K562 (cell line): ENCODE results near the gene SCRN2. TPM values are rescaled to one million over a fixed set of nuclear protein-coding genes. Genes with fewer than 3 reads are reported as not detected.

Experiments
- ATAC-seq: fragments of 200-7000 bp; cut with Tn5 transposase; 3 replicates; pipeline ENCODE4 v1.9.1; 2020; ENCODE audit warnings: moderate library complexity
- BruUV-seq: library from RNA; stranded (reverse); fragments of 400-500 nt; replicated peaks from 2 replicates; lab custom pipeline; 2021; lab: Mats Ljungman, UMichigan
- CTCF ChIA-PET: fragments of 300-600 bp; formaldehyde crosslinking; extraction: SDS; loops from one replicate; lab custom pipeline; 2021; ENCODE audit warnings: low intra/inter-chr PET ratio; lab: Yijun Ruan, JAX
- POLR2A ChIA-PET: fragments of 300-600, 350-650 bp; sonication (Branson Sonifier 250); formaldehyde crosslinking; extraction: SDS; loops from one replicate; lab custom pipeline; 2021; ENCODE audit warnings: antibody characterized with exemption, inconsistent platforms; lab: Yijun Ruan, JAX
- DNase-seq, 4 experiments: peaks; one replicate each; pipeline versions ENCODE4 v3.0.0 to v3.0.0-alpha.2; 2011 to 2018; ENCODE audit warnings: low spot score in 3 of 4, mixed read lengths in 3 of 4; ENCODE audit errors: extremely low read depth in 1 of 4
- FAIRE-seq: peaks from 2 replicates; lab custom pipeline; 2011; peaks lifted over from hg19 to GRCh38; lab: Jason Lieb, UNC
- H2AFZ ChIP-seq: 2 replicates; pipeline ENCODE4 v1.6.0; 2011; ENCODE audit warnings: low read depth, low read length, control low read depth, inconsistent platforms
- H3K27ac ChIP-seq: fragments of 200-600 bp; 3 replicates; pipeline ENCODE4 v1.8.0; 2011; ENCODE audit warnings: low read depth, mild to moderate bottlenecking, control low read depth, inconsistent platforms, low read length, moderate library complexity, mixed read lengths; ENCODE audit errors: extremely low read depth
- H3K27me3 ChIP-seq, 2 experiments: fragments of 300-600 bp in 1 of 2; 2 replicates in 1 of 2; 3 replicates in 1 of 2; pipeline versions ENCODE4 v1.6.0 to v1.8.0; 2011; ENCODE audit warnings: inconsistent platforms in 2 of 2, low read length in 2 of 2, mild to moderate bottlenecking in 1 of 2, mixed read lengths in 1 of 2, moderate library complexity in 1 of 2; ENCODE audit not compliant: control insufficient read depth in 2 of 2, insufficient read depth in 2 of 2
- H3K36me3 ChIP-seq: fragments of 300-600 bp; 3 replicates; pipeline ENCODE4 v1.8.0; 2011; ENCODE audit warnings: mild to moderate bottlenecking, low read length, inconsistent platforms; ENCODE audit not compliant: control insufficient read depth, insufficient read depth
- H3K4me1 ChIP-seq, 2 experiments: fragments of 200-600 bp in 1 of 2; replicated peaks in 1 of 2; 2 replicates in 1 of 2; 3 replicates in 1 of 2; pipeline versions ENCODE4 v1.5.1 to v1.8.0; 2011; ENCODE audit warnings: inconsistent platforms in 2 of 2, low read length in 2 of 2, mild to moderate bottlenecking in 1 of 2, mixed read lengths in 1 of 2, moderate library complexity in 1 of 2; ENCODE audit not compliant: control insufficient read depth in 2 of 2, insufficient read depth in 2 of 2
- H3K4me2 ChIP-seq: 2 replicates; pipeline ENCODE4 v1.6.1; 2011; ENCODE audit warnings: low read length, control low read depth, inconsistent platforms, mixed read lengths; ENCODE audit not compliant: insufficient read depth
- H3K4me3 ChIP-seq: fragments of 200-600 bp; sonication (generic), shearing (Covaris generic); 2 replicates; pipeline ENCODE4 v1.5.1; 2016; ENCODE audit warnings: control low read depth, inconsistent platforms
- H3K79me2 ChIP-seq: fragments of 200-600 bp; 3 replicates; pipeline ENCODE4 v1.8.0; 2011; ENCODE audit warnings: low read length, inconsistent platforms; ENCODE audit not compliant: control insufficient read depth, insufficient read depth
- H3K9ac ChIP-seq, 2 experiments: 2 replicates each; pipeline versions ENCODE4 v1.6.0 to v1.6.1; 2011; ENCODE audit warnings: low read depth in 2 of 2, low read length in 2 of 2, control low read depth in 1 of 2, inconsistent platforms in 1 of 2, mild to moderate bottlenecking in 1 of 2, mixed read lengths in 1 of 2; ENCODE audit not compliant: insufficient read depth in 1 of 2
- H3K9me1 ChIP-seq: one replicate; pipeline ENCODE4 v1.6.0; 2011; ENCODE audit warnings: inconsistent platforms, mild to moderate bottlenecking, low read length, moderate library complexity; ENCODE audit not compliant: control insufficient read depth, insufficient read depth
- H3K9me3 ChIP-seq: replicated peaks from 2 replicates; pipeline ENCODE4 v1.5.1; 2011; ENCODE audit warnings: low read depth, low read length, inconsistent platforms; ENCODE audit not compliant: control insufficient read depth, insufficient read depth
- H4K20me1 ChIP-seq: replicated peaks from 2 replicates; pipeline ENCODE4 v1.6.1; 2011; ENCODE audit warnings: low read length, inconsistent platforms, mixed read lengths; ENCODE audit not compliant: control insufficient read depth, insufficient read depth
- CHD1 ChIP-seq: fragments of 200-600 bp; sonication (generic); IDR thresholded peaks from one replicate; pipeline ENCODE4 v1.6.1; 2012; ENCODE audit warnings: mild to moderate bottlenecking, moderate library complexity, low read length, inconsistent platforms
- NUFIP1 ChIP-seq: fragments of 450-650 bp; IDR thresholded peaks from 2 replicates; pipeline ENCODE4 v1.6.1; 2018; ENCODE audit not compliant: partially characterized antibody
- RFX1 ChIP-seq: fragments of 450-650 bp; IDR thresholded peaks from 2 replicates; pipeline ENCODE4 v1.6.1; 2016; ENCODE audit warnings: mild to moderate bottlenecking, moderate library complexity
- ZFP36 ChIP-seq: fragments of 150-350 bp; IDR thresholded peaks from 2 replicates; pipeline ENCODE4 v1.6.1; 2018; ENCODE audit warnings: low read length, low read depth; ENCODE audit not compliant: partially characterized antibody
- ZNF146 ChIP-seq: IDR thresholded peaks from one replicate; pipeline ENCODE4 v1.6.1; 2018; ENCODE audit warnings: missing compliant biosample characterization; ENCODE audit not compliant: unreplicated experiment
- ZNF41 ChIP-seq: fragments of 250-450 bp; sonication (Bioruptor Pico); conservative IDR thresholded peaks from 2 replicates; pipeline ENCODE4 v1.4.0; 2020; ENCODE audit warnings: mild to moderate bottlenecking
- ZZZ3 ChIP-seq: fragments of 450-650 bp; IDR thresholded peaks from 2 replicates; pipeline ENCODE4 v1.6.1; 2016; ENCODE audit warnings: antibody characterized with exemption, mild to moderate bottlenecking, moderate library complexity
- WGBS: fragments of 100-300 bp; shearing (Covaris generic); methylation state at CpG from one replicate; pipeline ENCODE4 v1.1.6; 2016; ENCODE audit warnings: low coverage, mixed read lengths; ENCODE audit not compliant: insufficient coverage; ENCODE audit errors: missing lambda C conversion rate; 5-methylcytosine and 5-hydroxymethylcytosine counted together
- in situ Hi-C: fragments of 300-500 bp; cut with MboI; formaldehyde crosslinking; loops from 4 replicates; pipeline ENCODE4 v1.15.0; 2018; ENCODE audit warnings: inconsistent platforms, mixed read lengths
- intact Hi-C: fragments of 100-400 bp; cut with micrococcal nuclease; formaldehyde crosslinking; loops from 2 replicates; pipeline ENCODE4 v1.14.2; 2022
- polyA plus RNA-seq, 8 experiments: library from polyadenylated mRNA; depleted of rRNA in 4 of 8; stranded (reverse) in 5 of 8; unstranded in 3 of 8; fragments of >200 nt; fragmentation: Nextera tagmentation in 2 of 8; fragmentation: Illumina TruSeq in 1 of 8; extraction: Ambion mirVana in 2 of 8; extraction: Trizol in 1 of 8; gene quantifications; 2 replicates each; pipeline versions ENCODE4 v1.2.1 to v1.2.3, GENCODE V29; 2011 to 2014; ENCODE audit warnings: inconsistent platforms in 1 of 8, missing spikeins in 1 of 8
- total RNA-seq, 7 experiments: library from RNA; depleted of rRNA in 6 of 7; stranded (reverse); fragments of >200 nt in 6 of 7; fragmentation: Illumina TruSeq in 2 of 7; extraction: Trizol in 2 of 7; gene quantifications; 2 replicates each; pipeline versions ENCODE4 v1.2.1 to v1.2.3, GENCODE V29; 2011 to 2021; ENCODE audit warnings: low replicate concordance in 1 of 7
- TF ChIP-seq, protein P1 (sequence below): sonication (generic); IDR thresholded peaks from 2 replicates; pipeline ENCODE4 v1.6.1; 2016

The SCRN2 gene
- total and polyA plus RNA-seq, 9 of the 15 experiments (the other 6 are each of a cell fraction or from before 2014, with no cell fraction given) = 0.25 to 32.9 (median 13.6) TPM

DNA sequence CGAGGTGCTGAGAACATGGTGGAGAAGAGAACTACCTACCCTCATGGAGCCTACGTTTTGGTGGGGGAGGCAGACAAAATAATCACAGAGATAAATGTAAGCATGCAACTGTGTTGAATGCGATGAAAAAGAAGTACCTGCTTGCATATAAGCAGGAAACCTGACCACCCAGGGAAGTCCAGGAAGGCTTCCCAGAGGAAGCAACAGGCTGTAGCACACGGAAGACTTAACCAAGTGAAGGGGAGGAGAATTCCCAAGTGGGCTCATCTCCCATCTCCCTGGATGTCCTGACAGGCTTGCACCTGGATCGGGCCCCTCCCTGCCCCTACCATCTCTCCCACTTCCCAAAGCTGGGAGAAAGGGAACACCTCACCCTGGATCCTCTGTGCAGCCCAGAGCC, 2.0 kb downstream of the SCRN2 start:
- peaks cover 20% of the 10 kb centered on the region; the same call in 1 of the 3 replicates for H3K36me3 ChIP-seq
- H3K27ac ChIP-seq = no peak overlapping the region
- no peak for DNase-seq
- no peak overlapping the region for H3K9ac ChIP-seq
- H3K9me3 ChIP-seq = no peaks in the 10 kb centered on the region
- no peak overlapping the region for H3K4me2 ChIP-seq
- 74% methylated on average over 5 of the region's 5 CpGs for WGBS
- H2AFZ ChIP-seq = no peak overlapping the region
- peak; percentile 68 for TF ChIP-seq ZFP36
- no peak for TF ChIP-seq ZZZ3
- no peak for TF ChIP-seq NUFIP1
- TF ChIP-seq RFX1 = no peak
- no peak for TF ChIP-seq ZNF41
- no peak for TF ChIP-seq ZNF146 (CRISPR knock-in tag)
- no peak for TF ChIP-seq CHD1
- TF ChIP-seq, protein P1, sequence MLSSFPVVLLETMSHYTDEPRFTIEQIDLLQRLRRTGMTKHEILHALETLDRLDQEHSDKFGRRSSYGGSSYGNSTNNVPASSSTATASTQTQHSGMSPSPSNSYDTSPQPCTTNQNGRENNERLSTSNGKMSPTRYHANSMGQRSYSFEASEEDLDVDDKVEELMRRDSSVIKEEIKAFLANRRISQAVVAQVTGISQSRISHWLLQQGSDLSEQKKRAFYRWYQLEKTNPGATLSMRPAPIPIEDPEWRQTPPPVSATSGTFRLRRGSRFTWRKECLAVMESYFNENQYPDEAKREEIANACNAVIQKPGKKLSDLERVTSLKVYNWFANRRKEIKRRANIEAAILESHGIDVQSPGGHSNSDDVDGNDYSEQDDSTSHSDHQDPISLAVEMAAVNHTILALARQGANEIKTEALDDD = no peak
- POLR2A ChIA-PET = no interaction called here
- no peak overlapping the region for H3K4me3 ChIP-seq
- H3K27me3 ChIP-seq = no peaks in the 10 kb centered on the region
- no peaks in the 10 kb centered on the region for H4K20me1 ChIP-seq
- no TSS peak for BruUV-seq
- intact Hi-C loops = no loop called here
- no peak for FAIRE-seq
- peaks cover 36 to 45% of the 10 kb centered on the region in 2 experiments for H3K4me1 ChIP-seq
- in situ Hi-C loops = no loop called here
- H3K79me2 ChIP-seq = peaks cover 12% of the 10 kb centered on the region
- CTCF ChIA-PET = no interaction called here
- no peak for ATAC-seq
- H3K9me1 ChIP-seq = no peaks in the 10 kb centered on the region
